Hepatocyte (in vitro differentiated cells): ENCODE data around the gene MORN5.

Source experiments
- EZH2phosphoT487 ChIP-seq: fragments of 200-600 bp; sonication (generic); IDR thresholded peaks from one replicate; pipeline ENCODE4 v1.6.1; 2018; ENCODE audit warnings: antibody characterized with exemption, mild to moderate bottlenecking, low read depth, moderate library complexity; ENCODE audit not compliant: unreplicated experiment, severe bottlenecking
- TF ChIP-seq, protein P1 (sequence below): fragments of 200-600 bp; sonication (generic); IDR thresholded peaks from 2 replicates; pipeline ENCODE4 v1.5.1; 2016; ENCODE audit warnings: antibody characterized with exemption, mild to moderate bottlenecking; ENCODE audit not compliant: poor library complexity

DNA sequence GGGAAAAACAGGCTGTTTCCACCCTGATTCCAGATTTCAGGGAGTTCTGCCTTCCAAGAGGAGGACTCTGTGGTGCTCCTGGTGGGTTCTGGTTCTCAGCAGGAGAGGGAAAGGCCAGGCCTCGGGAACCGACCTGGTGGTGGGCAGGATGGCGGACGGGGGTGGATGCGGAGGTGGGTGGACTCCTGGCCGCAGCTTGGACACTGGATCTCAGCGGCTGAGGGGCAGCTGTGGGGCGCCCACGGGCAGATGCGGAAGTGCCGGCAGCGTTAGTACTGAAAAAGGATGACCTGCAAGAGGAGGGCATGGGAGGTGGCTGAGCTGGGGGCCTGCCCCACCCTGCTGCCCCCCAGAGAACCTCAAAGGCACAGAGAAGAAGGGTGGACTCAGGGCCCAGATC lies 44.8 kb downstream of the MORN5 start:
- TF ChIP-seq, protein P1, sequence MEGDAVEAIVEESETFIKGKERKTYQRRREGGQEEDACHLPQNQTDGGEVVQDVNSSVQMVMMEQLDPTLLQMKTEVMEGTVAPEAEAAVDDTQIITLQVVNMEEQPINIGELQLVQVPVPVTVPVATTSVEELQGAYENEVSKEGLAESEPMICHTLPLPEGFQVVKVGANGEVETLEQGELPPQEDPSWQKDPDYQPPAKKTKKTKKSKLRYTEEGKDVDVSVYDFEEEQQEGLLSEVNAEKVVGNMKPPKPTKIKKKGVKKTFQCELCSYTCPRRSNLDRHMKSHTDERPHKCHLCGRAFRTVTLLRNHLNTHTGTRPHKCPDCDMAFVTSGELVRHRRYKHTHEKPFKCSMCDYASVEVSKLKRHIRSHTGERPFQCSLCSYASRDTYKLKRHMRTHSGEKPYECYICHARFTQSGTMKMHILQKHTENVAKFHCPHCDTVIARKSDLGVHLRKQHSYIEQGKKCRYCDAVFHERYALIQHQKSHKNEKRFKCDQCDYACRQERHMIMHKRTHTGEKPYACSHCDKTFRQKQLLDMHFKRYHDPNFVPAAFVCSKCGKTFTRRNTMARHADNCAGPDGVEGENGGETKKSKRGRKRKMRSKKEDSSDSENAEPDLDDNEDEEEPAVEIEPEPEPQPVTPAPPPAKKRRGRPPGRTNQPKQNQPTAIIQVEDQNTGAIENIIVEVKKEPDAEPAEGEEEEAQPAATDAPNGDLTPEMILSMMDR: no peak
- TF ChIP-seq EZH2phosphoT487: no peak
